Vagina (tissue), 2 donors: ENCODE data around the gene TARBP2.
A peak's percentile ranks its signal among the peaks of the same experiment; 100 is the strongest.

Source experiments
- POLR2A ChIP-seq, 2 donors: fragments of 450-650 bp; IDR thresholded peaks; one replicate each; pipeline ENCODE4 v1.6.1; 2017; ENCODE audit warnings: antibody characterized with exemption in 2 of 2, mild to moderate bottlenecking in 2 of 2, moderate library complexity in 2 of 2
- TF ChIP-seq, protein P1 (sequence below), 3 experiments: fragments of 450-650 bp in 2 of 3; fragments of 200-600 bp in 1 of 3; sonication (generic) in 1 of 3; IDR thresholded peaks; one replicate each; pipeline ENCODE4 v1.5.1; 2017 to 2019; ENCODE audit warnings: antibody characterized with exemption in 3 of 3, mild to moderate bottlenecking in 2 of 3, moderate library complexity in 2 of 3

DNA sequence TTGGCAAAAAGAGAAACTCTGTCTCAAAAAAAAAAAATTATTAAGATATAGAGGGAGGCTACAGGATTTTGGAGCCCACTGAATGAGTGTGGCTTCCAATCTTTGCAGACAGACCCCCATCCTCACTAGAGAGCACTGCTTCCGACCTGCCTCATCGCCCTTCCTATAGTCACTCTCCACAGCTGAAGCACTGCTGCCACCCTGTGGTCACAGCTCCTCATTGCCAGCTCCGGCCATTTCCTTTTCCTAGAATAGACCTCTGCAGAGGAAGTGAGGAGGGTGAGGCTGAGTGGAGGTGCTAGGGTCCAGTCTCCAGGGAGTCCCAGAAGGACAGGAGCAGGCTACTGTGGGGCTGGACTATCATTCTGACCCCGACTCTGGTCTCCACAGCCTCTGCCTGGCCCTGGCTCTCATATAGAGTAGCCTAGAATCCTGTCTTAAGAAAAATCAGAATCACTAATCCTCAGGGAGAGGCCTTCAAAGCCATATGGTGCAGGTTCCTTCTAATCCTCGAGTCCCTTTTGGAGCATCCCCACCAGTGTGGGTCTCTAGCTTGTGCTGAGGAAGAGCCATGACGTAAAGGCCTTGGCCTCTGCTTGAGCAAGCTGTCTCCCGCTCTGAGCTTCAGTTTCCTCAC, 7.6 kb downstream of the TARBP2 start:
- TF ChIP-seq, protein P1, sequence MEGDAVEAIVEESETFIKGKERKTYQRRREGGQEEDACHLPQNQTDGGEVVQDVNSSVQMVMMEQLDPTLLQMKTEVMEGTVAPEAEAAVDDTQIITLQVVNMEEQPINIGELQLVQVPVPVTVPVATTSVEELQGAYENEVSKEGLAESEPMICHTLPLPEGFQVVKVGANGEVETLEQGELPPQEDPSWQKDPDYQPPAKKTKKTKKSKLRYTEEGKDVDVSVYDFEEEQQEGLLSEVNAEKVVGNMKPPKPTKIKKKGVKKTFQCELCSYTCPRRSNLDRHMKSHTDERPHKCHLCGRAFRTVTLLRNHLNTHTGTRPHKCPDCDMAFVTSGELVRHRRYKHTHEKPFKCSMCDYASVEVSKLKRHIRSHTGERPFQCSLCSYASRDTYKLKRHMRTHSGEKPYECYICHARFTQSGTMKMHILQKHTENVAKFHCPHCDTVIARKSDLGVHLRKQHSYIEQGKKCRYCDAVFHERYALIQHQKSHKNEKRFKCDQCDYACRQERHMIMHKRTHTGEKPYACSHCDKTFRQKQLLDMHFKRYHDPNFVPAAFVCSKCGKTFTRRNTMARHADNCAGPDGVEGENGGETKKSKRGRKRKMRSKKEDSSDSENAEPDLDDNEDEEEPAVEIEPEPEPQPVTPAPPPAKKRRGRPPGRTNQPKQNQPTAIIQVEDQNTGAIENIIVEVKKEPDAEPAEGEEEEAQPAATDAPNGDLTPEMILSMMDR (IDR thresholded peaks at IDR 0.05): peak; percentile 56 to 91 (median 83)
- no peak for TF ChIP-seq POLR2A (IDR thresholded peaks at IDR 0.05)
